Stomach (tissue), 9 donors: ENCODE measurements around the gene RPP25. TPM values are rescaled to one million over a fixed set of nuclear protein-coding genes. Genes with fewer than 3 reads are reported as not detected.

ENCODE experiments used
- DNase-seq, 2 donors: peaks; one replicate each; pipeline versions ENCODE4 v3.0.0 to v3.0.0-alpha.2; 2013 to 2019
- H3K27ac ChIP-seq, 5 donors: fragments of 200-600 bp in 4 of 5; sonication (generic) in 4 of 5; one replicate each; pipeline ENCODE4 v1.5.1; 2013 to 2019; ENCODE audit warnings: mild to moderate bottlenecking in 1 of 5, moderate library complexity in 1 of 5
- H3K27me3 ChIP-seq, 3 donors: fragments of 200-600 bp; sonication (generic); one replicate each; pipeline ENCODE4 v1.5.1; 2017 to 2019; ENCODE audit warnings: mixed run types in 1 of 3
- H3K36me3 ChIP-seq, 4 donors: fragments of 200-600 bp; sonication (generic); 1 replicate in 3 of 4; 2 replicates in 1 of 4; pipeline ENCODE4 v1.5.1; 2016 to 2019
- H3K4me1 ChIP-seq, 4 donors: fragments of 200-600 bp; sonication (generic); one replicate each; pipeline ENCODE4 v1.5.1; 2016 to 2019
- H3K4me3 ChIP-seq, 4 donors: fragments of 200-600 bp; sonication (generic) in 3 of 4; one replicate each; pipeline ENCODE4 v1.5.1; 2016 to 2019; ENCODE audit warnings: mild to moderate bottlenecking in 1 of 4
- H3K9me3 ChIP-seq, 4 donors: fragments of 200-600 bp; sonication (generic); one replicate each; pipeline ENCODE4 v1.5.1; 2016 to 2019
- EP300 ChIP-seq: sonication (generic); formaldehyde crosslinking; IDR thresholded peaks from one replicate; pipeline ENCODE4 v1.6.1; 2017; ENCODE audit warnings: antibody characterized with exemption
- POLR2A ChIP-seq, 4 donors: fragments of 450-650 bp; IDR thresholded peaks; one replicate each; pipeline ENCODE4 v1.6.1; 2016; ENCODE audit warnings: antibody characterized with exemption in 4 of 4, control low read depth in 2 of 4, mild to moderate bottlenecking in 1 of 4, moderate library complexity in 1 of 4
- POLR2AphosphoS5 ChIP-seq, 3 donors: sonication (generic); formaldehyde crosslinking; IDR thresholded peaks; one replicate each; pipeline ENCODE4 v1.6.1; 2016; ENCODE audit warnings: antibody characterized with exemption in 3 of 3
- WGBS, 5 donors: extraction: QIAGEN DNeasy Blood & Tissue Kit in 3 of 5; methylation state at CpG; one replicate each; pipeline versions ENCODE4 v1.1.5 to v1.1.7; 2013 to 2018; 5-methylcytosine and 5-hydroxymethylcytosine counted together
- intact Hi-C: fragments of 100-400 bp; cut with DNase I; formaldehyde crosslinking; loops from one replicate; pipeline ENCODE4 v1.15.1; 2023; ENCODE audit warnings: low total_unique reads
- polyA plus RNA-seq, 3 donors: library from polyadenylated mRNA; stranded (reverse); fragments of 200-250 nt; gene quantifications; one replicate each; pipeline ENCODE4 v1.2.3, GENCODE V29; 2013
- small RNA-seq, 4 donors: library from RNA; depleted of rRNA; stranded (forward); fragments of <200 nt; gene quantifications; one replicate each; pipeline ENCODE3, GENCODE V24; 2016
- total RNA-seq, 5 donors: library from RNA; depleted of rRNA; stranded (reverse); fragments of >200 nt; gene quantifications; one replicate each; pipeline versions ENCODE4 v1.1.0 to v1.2.3, GENCODE V29; 2014 to 2016
- TF ChIP-seq, protein P1 (sequence below), 7 experiments: fragments of 450-650 bp in 4 of 7; fragments of 200-600 bp in 3 of 7; sonication (generic) in 3 of 7; IDR thresholded peaks; one replicate each; pipeline ENCODE4 v1.5.1; 2016 to 2019; ENCODE audit warnings: antibody characterized with exemption in 7 of 7, control low read depth in 2 of 7, mild to moderate bottlenecking in 1 of 7
- donor health status: healthy with polysubstance abuse.
- donor health status: Bipolar disorder and iron deficiency.
- donor health status: healthy.

The RPP25 gene
- total and polyA plus RNA-seq, 8 donors, result 2.8 to 59.4 (median 9.0) TPM

DNA sequence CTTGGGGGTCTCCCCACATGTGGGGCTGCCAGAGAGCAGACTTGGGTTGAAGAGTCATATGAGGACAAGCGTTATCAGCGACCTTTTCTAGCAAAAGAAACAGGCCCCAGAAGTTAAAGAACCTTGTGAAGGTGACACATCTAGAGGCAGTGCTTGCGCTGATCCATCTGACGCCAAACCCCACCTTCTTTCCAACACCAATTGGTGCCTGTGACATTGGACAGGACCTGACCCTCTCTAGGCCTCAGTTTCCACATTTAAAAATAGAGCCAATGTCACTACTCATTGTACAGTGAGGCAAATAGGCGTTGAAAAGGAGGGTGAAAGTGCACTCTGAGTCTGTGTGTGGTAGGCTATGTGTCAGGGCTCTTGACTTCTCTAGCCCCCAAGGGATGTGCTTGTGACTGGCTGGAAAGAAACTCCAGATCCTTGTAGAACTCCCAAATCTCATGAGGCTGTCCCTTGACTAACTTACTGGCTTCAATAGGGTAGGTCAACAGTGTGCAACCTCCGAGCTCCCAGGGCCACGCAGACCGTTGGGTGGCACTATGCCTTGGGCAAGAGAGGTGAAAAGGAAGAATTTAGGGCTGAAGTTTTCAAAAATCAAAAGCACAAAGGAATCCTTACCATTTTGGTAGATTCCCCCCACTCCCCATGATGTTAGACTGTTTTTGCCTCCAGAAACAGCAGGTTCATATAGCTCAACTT lies 49.3 kb downstream of the RPP25 start:
- WGBS, 5 donors, result 36 to 48% (median 38%) methylated on average over 8 of the region's 8 CpGs
- no peak for DNase-seq
- peaks cover 24 to 53% (median 41%) of the 10 kb centered on the region in 4 donors for H3K36me3 ChIP-seq
- H3K27me3 ChIP-seq, result no peaks in the 10 kb centered on the region
- intact Hi-C loops, result no loop called here
- peak overlapping the region; percentile 89 to 99 (median 95) for H3K27ac ChIP-seq
- peaks cover 17 to 38% (median 30%) of the 10 kb centered on the region in 4 donors for H3K4me1 ChIP-seq
- no peaks in the 10 kb centered on the region for H3K9me3 ChIP-seq
- TF ChIP-seq, protein P1, sequence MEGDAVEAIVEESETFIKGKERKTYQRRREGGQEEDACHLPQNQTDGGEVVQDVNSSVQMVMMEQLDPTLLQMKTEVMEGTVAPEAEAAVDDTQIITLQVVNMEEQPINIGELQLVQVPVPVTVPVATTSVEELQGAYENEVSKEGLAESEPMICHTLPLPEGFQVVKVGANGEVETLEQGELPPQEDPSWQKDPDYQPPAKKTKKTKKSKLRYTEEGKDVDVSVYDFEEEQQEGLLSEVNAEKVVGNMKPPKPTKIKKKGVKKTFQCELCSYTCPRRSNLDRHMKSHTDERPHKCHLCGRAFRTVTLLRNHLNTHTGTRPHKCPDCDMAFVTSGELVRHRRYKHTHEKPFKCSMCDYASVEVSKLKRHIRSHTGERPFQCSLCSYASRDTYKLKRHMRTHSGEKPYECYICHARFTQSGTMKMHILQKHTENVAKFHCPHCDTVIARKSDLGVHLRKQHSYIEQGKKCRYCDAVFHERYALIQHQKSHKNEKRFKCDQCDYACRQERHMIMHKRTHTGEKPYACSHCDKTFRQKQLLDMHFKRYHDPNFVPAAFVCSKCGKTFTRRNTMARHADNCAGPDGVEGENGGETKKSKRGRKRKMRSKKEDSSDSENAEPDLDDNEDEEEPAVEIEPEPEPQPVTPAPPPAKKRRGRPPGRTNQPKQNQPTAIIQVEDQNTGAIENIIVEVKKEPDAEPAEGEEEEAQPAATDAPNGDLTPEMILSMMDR (IDR thresholded peaks at IDR 0.05), result no peak
- no peak for TF ChIP-seq POLR2AphosphoS5 (IDR thresholded peaks at IDR 0.05)
- TF ChIP-seq POLR2A (IDR thresholded peaks at IDR 0.05), result no peak
- TF ChIP-seq EP300, result no peak
- H3K4me3 ChIP-seq, result peak overlapping the region; percentile 90 to 97 (median 92)

DNA sequence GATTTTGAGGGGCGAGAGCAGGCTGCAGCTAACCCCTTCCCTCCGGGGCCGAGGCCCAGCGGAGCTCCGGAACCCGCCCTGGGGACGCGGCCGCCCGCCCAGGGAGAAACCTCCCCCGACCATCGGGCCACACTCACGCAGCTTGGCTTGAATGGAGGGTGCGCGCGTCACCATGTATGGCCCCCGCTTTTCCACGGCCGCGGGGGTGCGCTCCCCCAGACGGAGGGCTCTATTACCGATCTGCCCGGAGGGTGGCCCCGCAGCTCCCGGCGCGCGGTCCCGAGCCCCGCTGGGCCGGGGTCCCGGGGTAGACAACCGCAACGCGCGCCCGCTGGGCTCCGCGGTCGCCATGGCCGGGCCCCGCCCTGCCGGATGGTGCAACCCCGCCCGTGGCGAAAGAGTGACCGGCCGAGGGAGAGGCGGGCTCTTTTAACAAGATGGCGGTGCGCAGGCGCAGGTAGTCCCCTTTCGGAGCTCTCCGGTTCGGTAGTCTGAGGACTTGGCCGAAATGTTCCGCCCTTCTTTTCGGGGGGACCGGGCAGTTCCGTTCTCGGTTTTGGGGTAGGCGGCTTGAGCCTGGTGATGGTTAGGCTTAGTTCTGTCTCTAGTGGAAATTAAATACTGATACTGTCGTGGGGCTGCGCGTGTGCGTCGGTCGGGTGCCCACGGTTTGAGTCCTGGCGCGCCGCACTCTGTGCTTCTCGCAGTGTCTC lies 50.0 kb downstream of the RPP25 start, which contains the start of gene FAM219B:
Gene FAM219B, minus strand, starts transcription at position 402 of the 713 bp plus-strand sequence. Its CDS starts 51 bp downstream, at position 351.
- Histone ChIP-seq H3K4me3 (peak within 1 kb of the TSS; percentile 90 to 97 (median 92)), H3K9me3 (no peaks in the 10 kb centered on the region), H3K27ac (peak within 1 kb of the TSS; percentile 89 to 99 (median 95)), H3K36me3 (peaks cover 20 to 52% (median 40%) of the 10 kb centered on the region in 4 donors), H3K27me3 (no peaks in the 10 kb centered on the region), H3K4me1 (peaks cover 17 to 46% (median 37%) of the 10 kb centered on the region in 4 donors)
- intact Hi-C loops, result no loop called here
- 0 to 1% (median 0%) methylated on average over 31 to 74 of the region's 74 CpGs for WGBS, 5 donors
- DNase-seq, result peak; percentile 95 to 97
- TF ChIP-seq POLR2AphosphoS5 (IDR thresholded peaks at IDR 0.05), result peak; percentile 71 to 92 (median 83)
- no peak for TF ChIP-seq EP300

DNA sequence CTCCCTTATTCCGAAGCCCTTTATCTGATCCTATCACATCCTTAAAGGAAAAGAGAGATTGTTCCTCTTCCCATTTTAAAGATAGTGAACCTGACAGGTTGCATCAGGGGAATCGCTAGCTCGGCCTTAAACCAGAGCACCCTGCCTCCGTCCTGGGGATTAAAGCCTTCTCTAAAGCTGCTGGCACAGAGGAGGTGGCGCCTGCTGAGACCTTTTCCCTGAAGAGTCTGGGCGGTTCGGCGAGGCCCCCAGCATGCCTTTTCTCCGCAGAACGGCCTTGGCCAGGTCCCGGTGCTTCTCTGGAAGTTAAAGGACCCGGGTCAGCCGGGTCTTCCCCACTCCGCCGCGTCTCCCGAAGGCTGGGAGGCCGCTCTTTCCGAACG lies 50.5 kb downstream of the RPP25 start:
- no peaks in the 10 kb centered on the region for H3K9me3 ChIP-seq
- 0 to 2% (median 1%) methylated on average over 10 to 20 of the region's 20 CpGs for WGBS, 5 donors
- H3K27me3 ChIP-seq, result no peaks in the 10 kb centered on the region
- H3K36me3 ChIP-seq, result peaks cover 17 to 50% (median 38%) of the 10 kb centered on the region in 4 donors
- peaks cover 17 to 51% (median 43%) of the 10 kb centered on the region in 4 donors for H3K4me1 ChIP-seq
- intact Hi-C loops, result no loop called here
- H3K4me3 ChIP-seq, result peak overlapping the region; percentile 90 to 97 (median 92)
- peak overlapping the region; percentile 89 to 99 (median 95) for H3K27ac ChIP-seq
- peak in 1 of 2 donors; percentile 31 for DNase-seq
- TF ChIP-seq POLR2AphosphoS5 (IDR thresholded peaks at IDR 0.05) (peak in 1 of 3 donors; percentile 5), EP300 (no peak)

Small RNA genes lying within 50 kb of the gene (small RNA-seq; reads per million reads assigned to genes)
- gene RF00019, result 0 reads per million in 4 donors

Other genes with a start within 250 kb of the RPP25 start
- under 1 TPM in 3 of 5 donors, not detected in 2; 0.37 to 0.58 (median 0.43) TPM for gene CYP1A1, start 231.2 kb downstream of the RPP25 start, total RNA-seq
- gene CYP1A1, start 231.2 kb downstream of the RPP25 start, polyA plus RNA-seq, result under 1 TPM in 1 of 3 donors, not detected in 2; 0.20 TPM
- gene CYP1A2, start 207.9 kb downstream of the RPP25 start, total RNA-seq, result not detected
- not detected for gene CYP1A2, start 207.9 kb downstream of the RPP25 start, polyA plus RNA-seq
- gene CSK, start 174.7 kb downstream of the RPP25 start, total RNA-seq, result 10 to 100 TPM; 15.2 to 61.0 (median 20.7) TPM
- gene CSK, start 174.7 kb downstream of the RPP25 start, polyA plus RNA-seq, result 10 to 100 TPM; 21.8 to 33.4 (median 26.2) TPM
- 10 to 100 TPM in 1 of 5 donors, 1 to 10 TPM in 1, not detected in 3; 5.9 to 83.5 TPM for gene LMAN1L, start 143.9 kb downstream of the RPP25 start, total RNA-seq
- gene LMAN1L, start 143.9 kb downstream of the RPP25 start, polyA plus RNA-seq, result not detected
- gene CPLX3, start 130.1 kb downstream of the RPP25 start, total RNA-seq, result 10 to 100 TPM in 2 of 5 donors, not detected in 3; 37.5 to 57.8 TPM
- gene CPLX3, start 130.1 kb downstream of the RPP25 start, polyA plus RNA-seq, result 1 to 10 TPM in 1 of 3 donors, under 1 TPM in 1, not detected in 1; 0.61 to 1.4 TPM
- gene ULK3, start 113.6 kb downstream of the RPP25 start, total RNA-seq, result 100 to 1,000 TPM in 2 of 5 donors, 10 to 100 TPM in 3; 25.0 to 251 (median 50.7) TPM
- gene ULK3, start 113.6 kb downstream of the RPP25 start, polyA plus RNA-seq, result 10 to 100 TPM; 19.4 to 42.4 (median 24.0) TPM
- 100 to 1,000 TPM in 2 of 5 donors, 10 to 100 TPM in 3; 30.3 to 134 (median 45.5) TPM for gene SCAMP2, start 83.4 kb downstream of the RPP25 start, total RNA-seq
- gene SCAMP2, start 83.4 kb downstream of the RPP25 start, polyA plus RNA-seq, result 10 to 100 TPM; 16.8 to 46.0 (median 20.3) TPM
- gene MPI, start 66.7 kb downstream of the RPP25 start, total RNA-seq, result 10 to 100 TPM; 17.0 to 35.7 (median 20.4) TPM
- 10 to 100 TPM; 18.4 to 20.7 (median 20.3) TPM for gene MPI, start 66.7 kb downstream of the RPP25 start, polyA plus RNA-seq
- gene FAM219B, start 49.9 kb downstream of the RPP25 start, total RNA-seq, result 10 to 100 TPM; 12.3 to 85.3 (median 49.5) TPM
- 10 to 100 TPM; 16.9 to 35.2 (median 28.9) TPM for gene FAM219B, start 49.9 kb downstream of the RPP25 start, polyA plus RNA-seq
- gene COX5A, start 18.7 kb downstream of the RPP25 start, total RNA-seq, result 100 to 1,000 TPM in 2 of 5 donors, 10 to 100 TPM in 3; 44.0 to 156 (median 61.1) TPM
- gene COX5A, start 18.7 kb downstream of the RPP25 start, polyA plus RNA-seq, result 100 to 1,000 TPM; 298 to 516 (median 464) TPM
- 10 to 100 TPM in 3 of 5 donors, 1 to 10 TPM in 2; 1.8 to 70.1 (median 13.4) TPM for gene SCAMP5, start 38.8 kb upstream of the RPP25 start, total RNA-seq
- 10 to 100 TPM in 2 of 3 donors, 1 to 10 TPM in 1; 8.8 to 12.7 (median 12.4) TPM for gene SCAMP5, start 38.8 kb upstream of the RPP25 start, polyA plus RNA-seq
- 10 to 100 TPM in 4 of 5 donors, 1 to 10 TPM in 1; 3.2 to 74.1 (median 35.7) TPM for gene PPCDC, start 66.8 kb upstream of the RPP25 start, total RNA-seq
- 10 to 100 TPM; 19.7 to 24.6 (median 21.0) TPM for gene PPCDC, start 66.8 kb upstream of the RPP25 start, polyA plus RNA-seq
- gene C15orf39, start 245.1 kb upstream of the RPP25 start, total RNA-seq, result 10 to 100 TPM in 4 of 5 donors, 1 to 10 TPM in 1; 3.1 to 29.1 (median 15.2) TPM
- gene C15orf39, start 245.1 kb upstream of the RPP25 start, polyA plus RNA-seq, result 1 to 10 TPM; 6.4 to 7.5 (median 7.2) TPM